Measurements from ENCODE around the gene APBA1.
"Not testable (repeated sequence)": the region's sequence is repeated elsewhere in the genome, so short reads cannot be mapped to it uniquely, and the experiment has no call there.

The APBA1 gene

GRCh38 chr9:69603656-69604055 lies 68.5 kb downstream of the APBA1 start:
- no peak for DNase-seq

DNA sequence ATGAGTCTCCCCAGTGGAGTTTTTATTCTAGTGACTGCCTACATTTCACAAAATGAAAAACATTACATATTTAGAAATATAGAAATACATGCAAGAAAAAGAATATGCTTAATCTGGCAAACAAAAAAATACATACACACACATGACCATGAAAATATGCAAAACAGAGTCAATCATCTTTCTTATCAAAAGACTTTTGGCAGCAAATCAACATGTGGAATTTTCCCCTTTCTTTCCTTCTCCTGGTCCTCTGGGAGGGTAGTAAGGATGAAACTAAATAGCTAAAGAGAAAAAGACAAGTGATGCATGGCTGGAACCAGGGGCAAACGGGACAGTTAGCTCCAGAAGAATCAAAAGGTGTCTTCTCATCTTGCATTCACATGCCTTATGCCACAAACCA lies 69.4 kb downstream of the APBA1 start:
- DNase-seq = no peak

DNA sequence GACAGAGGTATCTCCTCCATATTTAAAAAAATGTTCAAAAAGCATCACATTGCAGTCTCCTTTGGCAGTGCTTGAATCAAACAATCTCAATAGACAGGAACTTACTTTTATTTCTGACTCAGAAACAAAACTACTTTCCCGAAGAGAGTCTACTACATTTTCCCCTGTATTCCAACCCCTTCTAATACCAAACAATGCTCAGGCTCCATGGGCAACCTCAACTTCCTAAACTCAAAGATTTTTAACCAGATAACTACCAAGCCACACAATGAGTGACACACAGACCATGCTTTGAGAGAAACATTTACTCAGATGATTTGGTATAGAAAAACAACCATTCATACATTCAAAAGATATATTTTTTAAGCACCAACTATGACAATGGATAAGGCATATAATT lies 70.5 kb downstream of the APBA1 start:
- no peak for DNase-seq

DNA sequence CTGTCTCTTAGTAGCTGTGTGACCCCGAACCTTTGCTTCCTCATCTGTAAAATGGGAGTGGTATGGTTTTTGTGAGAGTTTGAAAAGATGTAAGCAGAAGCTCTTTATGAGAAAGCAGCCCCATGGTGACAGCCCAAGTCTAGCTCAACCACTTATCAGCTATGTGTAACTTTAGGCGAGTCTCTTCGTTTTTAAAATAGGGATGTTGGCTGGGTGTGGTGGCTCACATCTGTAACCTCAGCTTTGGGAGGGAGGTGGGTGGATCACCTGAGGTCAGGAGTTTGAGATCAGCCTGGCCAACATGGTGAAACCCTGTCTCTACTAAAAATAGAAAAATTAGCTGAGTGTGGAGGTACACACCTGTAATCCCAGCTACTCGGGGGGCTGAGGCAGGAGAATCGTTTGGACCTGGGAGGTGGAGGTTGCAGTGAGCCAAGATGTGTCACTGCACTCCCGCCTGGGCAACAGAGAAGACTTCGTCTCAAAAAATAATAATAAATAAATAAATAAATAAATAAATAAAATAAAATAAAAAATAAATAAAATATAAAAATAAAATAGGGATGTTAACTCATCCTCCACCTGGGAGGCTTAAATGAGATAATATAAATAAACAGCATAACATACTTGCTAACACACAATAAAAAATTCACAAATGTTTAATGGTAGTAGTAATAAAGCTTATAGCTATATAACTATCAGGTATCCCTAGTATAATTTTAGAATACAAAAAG lies 71.7 kb downstream of the APBA1 start:
- DNase-seq = no peak

- no peak for DNase-seq
Measured at GRCh38 chr9:69599232-69599971, 72.8 kb downstream of the APBA1 start.

- not testable (repeated sequence) for DNase-seq
Measured at GRCh38 chr9:69596906-69597305, 75.3 kb downstream of the APBA1 start.

- no peak for DNase-seq
Measured at GRCh38 chr9:69594180-69594579, 78.0 kb downstream of the APBA1 start.

- DNase-seq = no peak
Measured at GRCh38 chr9:69593756-69594155, 78.4 kb downstream of the APBA1 start.

- no peak for DNase-seq
Measured at GRCh38 chr9:69593301-69593700, 78.9 kb downstream of the APBA1 start.

- DNase-seq = no peak
Measured at GRCh38 chr9:69590266-69590665, 81.9 kb downstream of the APBA1 start.

- DNase-seq = no peak
Measured at GRCh38 chr9:69589156-69589555, 83.0 kb downstream of the APBA1 start.

DNA sequence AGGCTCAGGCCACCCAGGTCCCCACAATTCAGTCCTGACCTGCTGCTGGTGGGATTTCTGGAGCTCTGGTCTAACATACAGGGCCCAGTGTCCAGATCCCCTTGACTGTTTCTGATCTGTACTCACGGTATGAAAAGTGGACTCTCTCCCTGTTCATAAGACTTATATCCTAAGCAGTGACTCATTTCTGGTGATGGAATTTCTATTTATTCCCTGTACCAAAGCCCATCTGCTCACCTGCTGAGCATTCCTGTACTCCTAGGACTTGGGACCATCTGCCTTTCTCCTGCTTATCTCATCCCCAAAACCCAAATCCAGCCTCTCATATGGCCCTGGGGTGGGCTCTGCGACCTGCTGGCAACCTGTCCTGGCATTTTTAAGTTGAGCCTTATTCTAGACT lies 86.6 kb downstream of the APBA1 start:
- DNase-seq = no peak

GRCh38 chr9:69584759-69585158 lies 87.4 kb downstream of the APBA1 start:
- no peak for DNase-seq

DNA sequence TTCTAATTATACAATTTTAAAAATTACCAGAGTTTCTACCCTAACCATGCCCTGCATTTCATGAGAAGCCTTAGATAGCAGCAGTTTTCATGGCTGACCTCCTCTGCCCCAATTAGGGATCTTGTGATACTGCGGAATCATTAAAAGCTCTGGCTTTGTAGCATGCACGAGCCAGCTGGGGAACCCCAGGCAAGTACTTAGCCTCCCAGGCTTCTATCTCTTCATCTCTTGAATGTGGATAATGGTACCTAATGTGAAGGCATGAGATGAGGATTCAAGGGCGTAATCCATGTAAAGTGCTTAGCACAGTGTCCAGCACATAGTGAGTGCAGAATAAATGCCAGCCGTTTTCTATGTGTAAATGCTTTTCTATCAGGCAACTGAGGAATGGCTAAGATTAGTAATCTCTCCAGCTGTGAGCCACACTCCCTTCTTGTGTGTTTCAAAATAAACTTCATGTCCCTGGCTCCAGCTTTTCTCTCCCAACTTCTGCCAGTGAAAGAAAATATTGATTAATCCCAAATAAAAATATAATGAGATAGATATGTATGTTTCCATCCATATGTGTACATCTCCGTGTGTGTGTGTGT lies 88.4 kb downstream of the APBA1 start:
- DNase-seq = no peak

DNA sequence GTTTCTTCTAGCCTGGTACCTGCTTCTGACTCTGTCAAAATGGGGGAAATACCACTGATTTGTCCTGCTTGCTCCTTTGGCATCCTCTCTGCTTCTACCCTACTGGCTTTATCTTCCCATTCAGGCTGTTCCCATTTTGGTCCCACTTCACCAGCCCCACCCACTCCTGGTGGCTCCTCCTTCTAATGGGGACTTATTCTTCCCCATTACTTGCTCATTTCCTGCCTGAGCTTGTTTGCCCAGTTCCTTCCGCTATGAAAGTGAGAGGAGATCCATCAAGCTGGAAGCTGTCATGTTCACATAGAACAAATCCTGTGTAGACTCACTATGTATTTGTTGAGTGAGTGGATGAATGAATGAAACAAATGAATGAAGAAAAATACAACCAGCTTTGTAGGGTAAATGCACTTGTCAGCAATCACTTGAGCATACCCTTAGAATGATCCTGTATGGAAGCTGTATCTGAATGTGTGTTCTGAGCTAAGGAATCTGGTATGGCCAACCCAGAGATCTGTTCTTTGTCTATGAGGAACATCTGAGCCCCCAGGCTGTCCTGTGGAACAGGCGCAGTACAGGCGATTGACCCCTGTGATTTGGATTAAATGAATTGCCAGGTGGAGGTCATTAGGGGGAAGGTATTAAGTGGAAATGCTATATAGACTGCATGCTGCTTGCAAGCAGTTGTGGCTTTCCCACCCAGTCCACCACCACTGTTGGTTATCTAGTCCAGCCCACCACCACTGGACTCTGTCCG lies 89.5 kb downstream of the APBA1 start:
- no peak for DNase-seq

DNA sequence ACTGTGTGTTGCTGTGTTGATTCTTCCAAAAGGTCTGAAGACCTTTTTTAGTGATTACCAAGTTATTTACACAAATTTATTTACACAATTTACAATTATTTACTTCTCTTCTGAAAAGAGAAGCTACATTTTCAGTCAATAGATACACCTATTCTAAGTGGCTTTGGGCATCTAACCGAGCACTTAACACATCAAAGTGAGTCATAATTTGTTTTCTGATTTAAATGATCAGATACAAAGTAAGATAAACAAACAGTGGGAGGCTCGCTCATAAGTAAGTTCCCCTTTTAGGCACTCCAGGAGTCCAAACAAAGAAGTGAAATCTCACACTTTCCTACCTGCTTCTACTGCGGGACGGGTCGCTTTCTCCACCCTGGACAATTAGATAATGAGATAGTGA lies 90.2 kb downstream of the APBA1 start:
- no peak for DNase-seq

DNA sequence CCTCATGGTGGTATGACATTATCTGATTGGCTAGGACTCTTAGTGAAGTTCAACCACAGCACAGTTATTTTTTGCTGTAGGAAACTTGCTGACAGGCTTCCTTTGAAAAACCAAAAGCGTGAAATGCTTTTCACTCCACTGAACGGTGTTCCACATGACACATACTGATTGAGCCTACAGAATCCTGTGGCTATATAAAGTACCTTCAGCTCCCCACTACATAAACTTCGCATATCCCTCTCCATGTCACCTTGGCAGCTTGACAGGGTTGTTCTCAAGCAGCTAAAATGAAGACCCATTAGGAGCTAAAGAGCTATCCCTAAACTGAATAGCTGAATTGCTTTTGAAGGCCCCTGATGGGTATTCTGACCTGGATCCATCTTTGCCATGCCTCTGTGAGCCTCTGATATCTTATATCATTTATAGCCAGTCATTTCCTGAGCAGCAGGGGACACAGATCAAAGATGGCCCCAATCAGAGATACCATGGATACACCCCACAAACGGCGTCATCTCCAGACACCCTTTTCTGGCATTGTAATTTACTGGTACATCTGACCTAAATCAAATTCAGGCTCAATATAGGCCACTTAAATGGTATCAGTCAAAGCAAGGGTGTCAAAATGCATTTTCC lies 91.5 kb downstream of the APBA1 start:
- DNase-seq = no peak

DNA sequence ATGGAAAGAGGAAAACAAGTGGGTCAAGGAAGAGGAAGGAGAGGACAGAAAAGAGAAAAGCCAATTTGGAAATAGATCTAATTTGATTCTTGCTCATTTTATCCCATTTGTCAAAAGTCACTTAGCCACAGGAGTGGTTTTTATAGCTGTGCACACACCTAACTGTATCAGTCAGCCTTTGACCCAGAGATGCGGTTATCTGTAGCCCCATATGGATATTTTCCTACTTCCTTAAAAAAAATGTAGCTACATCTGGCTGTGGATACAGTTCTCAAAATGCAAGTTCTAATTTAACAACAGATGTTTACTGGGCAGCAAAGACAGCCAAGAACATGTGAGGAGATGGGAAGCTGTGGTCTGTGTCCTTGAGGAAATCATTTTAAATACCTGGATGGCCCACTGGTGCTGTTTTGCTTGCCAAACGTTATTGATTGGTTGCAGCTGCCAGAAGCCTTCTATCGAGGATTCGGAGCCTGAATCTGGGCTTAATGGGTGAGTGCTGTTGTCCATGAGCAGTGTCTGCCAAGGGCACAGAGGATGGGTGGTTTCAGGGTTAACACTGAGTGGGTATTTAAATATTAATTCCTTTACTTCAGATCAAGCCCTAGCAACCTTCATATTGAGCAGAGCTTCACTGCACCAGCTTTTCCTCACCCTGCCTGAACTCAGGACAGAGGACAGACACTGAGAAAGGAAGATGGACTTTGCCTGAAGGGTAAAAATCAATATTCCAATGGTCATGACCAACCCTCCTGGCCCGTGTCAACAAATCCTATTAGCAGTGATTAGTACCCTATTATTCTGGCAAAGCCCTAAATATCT lies 92.2 kb downstream of the APBA1 start:
- DNase-seq = no peak

DNA sequence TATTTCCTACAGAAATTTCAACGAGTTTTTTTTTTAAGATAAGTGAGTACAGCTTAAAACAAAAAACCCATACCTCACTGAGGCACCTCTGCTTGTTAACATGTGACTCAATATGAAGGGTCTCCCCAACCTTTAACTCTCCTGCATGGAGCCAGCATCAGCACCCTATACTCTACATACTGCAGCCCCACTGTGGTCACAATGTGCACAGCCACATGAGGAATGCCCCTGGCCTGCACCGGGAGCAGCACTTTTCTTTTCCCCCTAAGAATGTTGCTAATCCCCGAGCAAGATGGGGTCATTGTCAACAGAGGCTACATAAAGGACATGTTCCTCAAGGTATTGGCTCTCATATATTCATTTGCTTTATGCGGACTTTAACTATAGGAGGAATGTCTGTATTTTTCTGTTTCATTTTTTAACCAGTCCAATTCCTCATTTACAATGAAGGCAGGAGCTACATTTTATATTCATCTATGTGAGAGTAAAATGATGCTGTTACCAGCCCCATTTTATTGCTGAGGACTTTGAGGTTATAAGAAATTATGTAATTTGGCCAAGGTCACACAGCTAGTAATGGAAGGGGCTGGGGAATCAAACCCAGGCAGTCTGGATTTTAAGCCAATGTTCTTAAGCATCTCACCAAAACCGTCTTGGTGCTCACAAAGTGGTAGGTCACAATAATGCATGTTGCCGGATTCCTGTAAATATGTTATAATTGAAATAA lies 93.0 kb downstream of the APBA1 start:
- DNase-seq = no peak

DNA sequence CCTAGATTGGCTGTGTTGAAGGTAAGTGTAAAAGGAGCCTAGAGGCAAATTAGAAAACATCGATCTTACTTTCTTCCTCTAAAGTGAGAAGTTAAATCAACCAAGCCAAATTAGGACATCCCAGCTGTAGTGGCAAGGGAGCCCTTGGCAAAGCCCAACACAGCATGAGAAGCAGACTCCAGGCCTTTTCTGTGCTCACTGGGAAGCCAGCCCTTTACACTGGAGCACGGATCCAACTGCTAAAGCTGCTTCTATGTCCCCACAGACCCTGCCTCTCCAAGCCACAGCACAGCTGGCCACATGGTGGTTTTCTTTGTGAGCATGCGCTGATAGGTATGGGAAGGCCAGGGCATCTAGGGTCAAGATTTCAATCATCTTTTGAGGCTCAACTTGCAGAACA lies 94.1 kb downstream of the APBA1 start:
- no peak for DNase-seq

DNA sequence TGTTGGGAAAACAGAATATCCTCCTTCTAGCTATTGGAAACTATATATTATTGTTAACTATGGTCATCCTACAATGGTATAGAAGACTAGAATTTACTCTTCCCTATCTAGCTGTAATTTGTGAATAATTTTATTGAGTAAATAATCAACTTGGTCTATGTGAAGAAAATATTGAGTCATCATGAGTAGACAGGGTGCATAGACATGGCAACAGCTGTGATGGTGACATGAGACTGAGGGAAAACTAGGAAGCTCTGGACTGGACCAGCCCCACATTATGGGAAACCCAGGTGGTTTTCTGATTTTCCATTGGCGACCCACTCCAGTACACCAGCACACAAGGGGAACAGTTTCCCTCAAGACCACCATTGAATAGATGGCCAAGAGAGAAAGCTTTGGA lies 95.0 kb downstream of the APBA1 start:
- DNase-seq = no peak
